SIG-M5 treated with dmso at 0.1 percent for 504 hours (cell line): Measurements from ENCODE around the gene OR6Y1.

ENCODE experiments used
- DNase-seq: peaks from one replicate; lab custom pipeline; 2025; ENCODE audit not compliant: unreplicated experiment; lab: John Stamatoyannopoulos, UW

Gene OR6Y1

GRCh38 chr1:158507511-158507910 is 46.7 kb downstream of the OR6Y1 start:
- no peak for DNase-seq

- peak; percentile 43 for DNase-seq
These were observed 47.7 kb downstream of the OR6Y1 start for GRCh38 chr1:158506369-158506987.

- peak; percentile 32 for DNase-seq
These were observed 57.8 kb downstream of the OR6Y1 start for GRCh38 chr1:158496374-158496773.

DNA sequence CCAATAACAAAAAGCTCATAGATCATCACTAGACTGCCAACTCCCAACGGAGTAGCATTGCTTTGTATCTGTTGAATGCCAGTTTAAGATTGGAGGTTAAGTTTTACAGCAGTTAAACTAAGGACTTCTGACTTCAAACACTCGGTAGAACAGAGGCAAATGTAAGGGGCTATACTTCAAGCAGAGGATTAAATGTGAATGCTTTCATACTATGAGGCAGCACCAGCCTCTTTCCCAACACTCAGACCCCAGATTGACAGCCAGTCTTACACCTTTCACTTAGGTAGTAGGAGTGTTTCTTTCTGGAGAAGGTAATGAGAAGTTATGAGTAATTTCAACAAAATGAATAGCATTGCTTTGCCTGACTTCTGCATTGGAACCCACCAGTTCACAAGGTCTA is 59.4 kb downstream of the OR6Y1 start:
- DNase-seq = no peak
